Stimulated activated CD8-positive, alpha-beta memory T cell treated with anti-CD3 and anti-CD28 coated beads, Interleukin-4, amount 100 ng/mL, for 48 hours (primary cell): ENCODE results near the gene LRRTM4.

Experiments used
- DNase-seq: peaks from one replicate; pipeline ENCODE4 v3.0.0-alpha.2; 2020

The LRRTM4 gene

GRCh38 chr2:77469106-77469505, 53.1 kb downstream of the LRRTM4 start:
- DNase-seq, result no peak

GRCh38 chr2:77459840-77460239, 62.3 kb downstream of the LRRTM4 start:
- DNase-seq, result no peak

GRCh38 chr2:77458216-77458615, 64.0 kb downstream of the LRRTM4 start:
- no peak for DNase-seq

GRCh38 chr2:77457665-77458064, 64.5 kb downstream of the LRRTM4 start:
- no peak for DNase-seq

GRCh38 chr2:77443076-77443475, 79.1 kb downstream of the LRRTM4 start:
- DNase-seq, result no peak

GRCh38 chr2:77434880-77435279, 87.3 kb downstream of the LRRTM4 start:
- DNase-seq, result no peak

- no peak for DNase-seq
These were observed 93.2 kb downstream of the LRRTM4 start for GRCh38 chr2:77428946-77429345.

- DNase-seq, result no peak
These were observed 100.2 kb downstream of the LRRTM4 start for GRCh38 chr2:77421971-77422370.

- no peak for DNase-seq
These were observed 103.6 kb downstream of the LRRTM4 start for GRCh38 chr2:77418537-77418936.

- DNase-seq, result no peak
These were observed 118.0 kb downstream of the LRRTM4 start for GRCh38 chr2:77404189-77404588.

GRCh38 chr2:77398970-77399600, 123.1 kb downstream of the LRRTM4 start:
- no peak for DNase-seq

GRCh38 chr2:77397763-77398162, 124.4 kb downstream of the LRRTM4 start:
- DNase-seq, result no peak

GRCh38 chr2:77395011-77395410, 127.2 kb downstream of the LRRTM4 start:
- no peak for DNase-seq

- no peak for DNase-seq
These were observed 131.1 kb downstream of the LRRTM4 start for GRCh38 chr2:77391119-77391518.

GRCh38 chr2:77387324-77387723, 134.9 kb downstream of the LRRTM4 start:
- no peak for DNase-seq

GRCh38 chr2:77372636-77373035, 149.5 kb downstream of the LRRTM4 start:
- no peak for DNase-seq

GRCh38 chr2:77370511-77370910, 151.7 kb downstream of the LRRTM4 start:
- DNase-seq, result no peak

GRCh38 chr2:77363277-77363676, 158.9 kb downstream of the LRRTM4 start:
- no peak for DNase-seq

- DNase-seq, result no peak
These were observed 173.4 kb downstream of the LRRTM4 start for GRCh38 chr2:77348821-77349220.

- DNase-seq, result no peak
These were observed 186.2 kb downstream of the LRRTM4 start for GRCh38 chr2:77336013-77336412.

- no peak for DNase-seq
These were observed 193.8 kb downstream of the LRRTM4 start for GRCh38 chr2:77328134-77328931.

- no peak for DNase-seq
These were observed 196.8 kb downstream of the LRRTM4 start for GRCh38 chr2:77325395-77325794.

GRCh38 chr2:77322431-77322830, 199.7 kb downstream of the LRRTM4 start:
- no peak for DNase-seq

GRCh38 chr2:77314721-77315120, 207.5 kb downstream of the LRRTM4 start:
- no peak for DNase-seq

- DNase-seq, result no peak
These were observed 211.8 kb downstream of the LRRTM4 start for GRCh38 chr2:77310416-77310815.
